HAP-1 (cell line): Measurements from ENCODE around the gene PCDHGA10.
"Not testable (repeated sequence)": the region's sequence is repeated elsewhere in the genome, so short reads cannot be mapped to it uniquely, and the experiment has no call there.

Source experiments
- DNase-seq, 2 experiments: peaks; one replicate each; pipeline ENCODE4 v3.0.0-alpha.2; 2016 to 2020; ENCODE audit warnings: low spot score in 2 of 2
- H3K27me3 ChIP-seq: fragments of 250-450 bp; sonication (Bioruptor Pico); 2 replicates; pipeline ENCODE4 v1.5.1; 2020; ENCODE audit warnings: low read depth, mild to moderate bottlenecking, moderate library complexity
- H3K36me3 ChIP-seq: fragments of 250-450 bp; sonication (Bioruptor Pico); replicated peaks from 2 replicates; pipeline ENCODE4 v1.5.1; 2020; ENCODE audit warnings: mild to moderate bottlenecking
- H3K4me1 ChIP-seq: fragments of 250-450 bp; sonication (Bioruptor Pico); 2 replicates; pipeline ENCODE4 v1.5.1; 2020; ENCODE audit warnings: mild to moderate bottlenecking
- H3K4me3 ChIP-seq: fragments of 250-450 bp; sonication (Bioruptor Pico); 2 replicates; pipeline ENCODE4 v1.5.1; 2020; ENCODE audit warnings: mild to moderate bottlenecking, moderate library complexity
- H3K9me3 ChIP-seq: fragments of 250-450 bp; sonication (Bioruptor Pico); 2 replicates; pipeline ENCODE4 v1.5.1; 2020; ENCODE audit warnings: mild to moderate bottlenecking, moderate library complexity
- in situ Hi-C: fragments of 300-500 bp; cut with MboI; formaldehyde crosslinking; loops from 3 replicates; pipeline ENCODE4 v1.14.3; 2020; ENCODE audit warnings: low sequenced_read_pairs, inconsistent platforms, mixed read lengths

Gene PCDHGA10

GRCh38 chr5:141403387-141403786, 9.4 kb upstream of the PCDHGA10 start:
- in situ Hi-C loops = no loop called here
- Histone ChIP-seq H3K36me3 (no peaks in the 10 kb centered on the region), H3K4me1 (no peaks in the 10 kb centered on the region), H3K4me3 (no peak overlapping the region), H3K27me3 (no peaks in the 10 kb centered on the region), H3K9me3 (no peaks in the 10 kb centered on the region)
- no peak for DNase-seq

GRCh38 chr5:141407790-141408505, 4.8 kb upstream of the PCDHGA10 start, which contains the start of gene PCDHGB6:
TSS of gene PCDHGB6 (plus strand) at chr5:141408021. CDS start at chr5:141408203, 182 bp downstream.
- H3K36me3 ChIP-seq, in situ Hi-C loops, H3K9me3 ChIP-seq, H3K4me3 ChIP-seq, H3K27me3 ChIP-seq, H3K4me1 ChIP-seq: not testable (repeated sequence)
- peak in 1 of 2 experiments; percentile 7 for DNase-seq

GRCh38 chr5:141409598-141410306, 3.0 kb upstream of the PCDHGA10 start:
- in situ Hi-C loops = loop anchor here (5.0 to 10.0 kb wide), 2 partner anchors 115 to 153 kb away; no protein-coding TSS in a partner anchor

GRCh38 chr5:141411575-141411974, 1.2 kb upstream of the PCDHGA10 start:
- in situ Hi-C loops = loop anchor here (5.0 to 10.0 kb wide), 2 partner anchors 113 to 151 kb away; no protein-coding TSS in a partner anchor
- peaks cover 5% of the 10 kb centered on the region; the same call in 1 of the 2 replicates for H3K9me3 ChIP-seq
- H3K36me3 ChIP-seq = no peaks in the 10 kb centered on the region
- H3K4me3 ChIP-seq = no peak overlapping the region
- H3K27me3 ChIP-seq = no peaks in the 10 kb centered on the region
- no peak for DNase-seq
- H3K4me1 ChIP-seq = no peaks in the 10 kb centered on the region; the same call in 1 of the 2 replicates

More at GRCh38 chr5:141409598-141410306, 3.0 kb upstream of the PCDHGA10 start:
- no peak overlapping the region for H3K4me3 ChIP-seq
- H3K36me3 ChIP-seq = no peaks in the 10 kb centered on the region
- H3K9me3 ChIP-seq = 0 out of 2 replicates have a peak, but pooled peaks cover 2% of the 10 kb centered on the region
- no peaks in the 10 kb centered on the region; the same call in 1 of the 2 replicates for H3K4me1 ChIP-seq
- H3K27me3 ChIP-seq = no peaks in the 10 kb centered on the region
- no peak for DNase-seq

GRCh38 chr5:141413540-141414069, 818 bp downstream of the PCDHGA10 start:
- Histone ChIP-seq H3K4me3 (peak overlapping the region; percentile 57), H3K27me3 (no peaks in the 10 kb centered on the region), H3K9me3 (peaks cover 5% of the 10 kb centered on the region; the same call in 1 of the 2 replicates), H3K36me3 (no peaks in the 10 kb centered on the region), H3K4me1 (no peaks in the 10 kb centered on the region; the same call in 1 of the 2 replicates)
- DNase-seq = peak in 1 of 2 experiments; percentile 4
- in situ Hi-C loops = loop anchor here (5.0 to 10.0 kb wide), 2 partner anchors 111 to 149 kb away; no protein-coding TSS in a partner anchor

- not testable (repeated sequence) for H3K9me3 ChIP-seq, H3K27me3 ChIP-seq, H3K4me1 ChIP-seq, H3K4me3 ChIP-seq, H3K36me3 ChIP-seq, DNase-seq
- in situ Hi-C loops = loop anchor here (5.0 to 10.0 kb wide), 2 partner anchors 110 to 148 kb away; no protein-coding TSS in a partner anchor
Observed at GRCh38 chr5:141414548-141415274, 1.9 kb downstream of the PCDHGA10 start.

- not testable (repeated sequence) for H3K27me3 ChIP-seq, DNase-seq, H3K4me3 ChIP-seq, H3K4me1 ChIP-seq, H3K9me3 ChIP-seq, H3K36me3 ChIP-seq
- in situ Hi-C loops = loop anchor here (10.0 kb wide), 1 partner anchor 110 kb away; no protein-coding TSS in a partner anchor
Observed at GRCh38 chr5:141415275-141415618, 2.5 kb downstream of the PCDHGA10 start.

- not testable (repeated sequence) for DNase-seq, H3K36me3 ChIP-seq, H3K27me3 ChIP-seq, H3K4me3 ChIP-seq, H3K4me1 ChIP-seq, H3K9me3 ChIP-seq
- in situ Hi-C loops = loop anchor here (10.0 kb wide), 1 partner anchor 107 kb away; no protein-coding TSS in a partner anchor
Observed at GRCh38 chr5:141417494-141418172, 4.8 kb downstream of the PCDHGA10 start, which contains the start of gene PCDHGB7. TSS of gene PCDHGB7 (plus strand) at chr5:141417677. CDS start at chr5:141417860, 183 bp downstream.

GRCh38 chr5:141419074-141419880, 6.5 kb downstream of the PCDHGA10 start:
- no peaks in the 10 kb centered on the region for H3K4me1 ChIP-seq
- DNase-seq = no peak
- H3K27me3 ChIP-seq = no peaks in the 10 kb centered on the region
- H3K36me3 ChIP-seq = no peaks in the 10 kb centered on the region
- no peak overlapping the region for H3K4me3 ChIP-seq
- in situ Hi-C loops = loop anchor here (10.0 kb wide), 1 partner anchor 106 kb away; no protein-coding TSS in a partner anchor
- H3K9me3 ChIP-seq = peaks cover 3% of the 10 kb centered on the region

- in situ Hi-C loops = no loop called here
- H3K27me3 ChIP-seq = no peaks in the 10 kb centered on the region
- DNase-seq = peak; percentile 9 to 63
- H3K4me3 ChIP-seq = no peak within 1 kb of the TSS
- no peaks in the 10 kb centered on the region for H3K36me3 ChIP-seq
- no peaks in the 10 kb centered on the region for H3K4me1 ChIP-seq
- peaks cover 2% of the 10 kb centered on the region for H3K9me3 ChIP-seq
Observed at GRCh38 chr5:141420855-141421488, 8.2 kb downstream of the PCDHGA10 start, which contains the start of gene PCDHGA11. TSS of gene PCDHGA11 (plus strand) at chr5:141421051. CDS start at chr5:141421228, 177 bp downstream.

GRCh38 chr5:141421489-141421855, 8.7 kb downstream of the PCDHGA10 start:
- DNase-seq = no peak
- Histone ChIP-seq H3K9me3 (no peaks in the 10 kb centered on the region; the same call in 1 of the 2 replicates), H3K4me1 (no peaks in the 10 kb centered on the region), H3K4me3 (no peak overlapping the region), H3K27me3 (no peaks in the 10 kb centered on the region), H3K36me3 (no peaks in the 10 kb centered on the region)
- in situ Hi-C loops = no loop called here
